SK-N-SH (cell line): Measurements from ENCODE around the gene STK39. TPM values are rescaled to one million over a fixed set of nuclear protein-coding genes. Genes with fewer than 3 reads are reported as not detected.

ENCODE experiments used
- CTCF ChIA-PET: fragments of 300-600, 350-600 bp; formaldehyde crosslinking; extraction: SDS; loops from one replicate; lab custom pipeline; 2021; lab: Yijun Ruan, JAX
- POLR2A ChIA-PET: fragments of 350-600 bp; sonication (Branson Sonifier 250); formaldehyde crosslinking; extraction: SDS; loops from one replicate; lab custom pipeline; 2020; ENCODE audit warnings: antibody characterized with exemption, inconsistent platforms; lab: Yijun Ruan, JAX
- DNase-seq: peaks from one replicate; pipeline ENCODE4 v3.0.0; 2012
- H2AFZ ChIP-seq: fragments of 200-600 bp; sonication (generic); 2 replicates; pipeline ENCODE4 v1.8.1; 2016; ENCODE audit warnings: antibody characterized with exemption, mild to moderate bottlenecking, low read depth
- H3F3A ChIP-seq: fragments of 200-600 bp; sonication (generic); replicated peaks from 2 replicates; pipeline ENCODE3; 2016; ENCODE audit warnings: antibody characterized with exemption, mild to moderate bottlenecking; ENCODE audit not compliant: insufficient read depth
- H3K27ac ChIP-seq, 2 experiments: fragments of 200-500 bp in 1 of 2; fragments of 200-600 bp in 1 of 2; sonication (Bioruptor generic) in 1 of 2; sonication (generic), shearing (Covaris generic) in 1 of 2; 2 replicates each; pipeline versions ENCODE4 v1.5.1 to v1.6.1; 2014 to 2016; ENCODE audit warnings: low read depth in 2 of 2, inconsistent platforms in 1 of 2, low read length in 1 of 2, mild to moderate bottlenecking in 1 of 2, mixed read lengths in 1 of 2
- H3K27me3 ChIP-seq: fragments of 200-600 bp; sonication (generic), shearing (Covaris generic); 2 replicates; pipeline ENCODE4 v1.6.1; 2016; ENCODE audit warnings: mixed run types; ENCODE audit not compliant: insufficient read depth
- H3K36me3 ChIP-seq, 2 experiments: fragments of 200-500 bp in 1 of 2; fragments of 200-600 bp in 1 of 2; sonication (Bioruptor generic) in 1 of 2; sonication (generic) in 1 of 2; replicated peaks in 1 of 2; 2 replicates each; pipeline versions ENCODE3 to v1.5.1; 2014 to 2016; ENCODE audit warnings: low read length in 1 of 2, mild to moderate bottlenecking in 1 of 2; ENCODE audit not compliant: insufficient read depth in 2 of 2, control insufficient read depth in 1 of 2
- H3K4me1 ChIP-seq, 2 experiments: fragments of 200-500 bp in 1 of 2; fragments of 200-600 bp in 1 of 2; sonication (Bioruptor generic) in 1 of 2; sonication (generic), shearing (Covaris generic) in 1 of 2; 2 replicates each; pipeline versions ENCODE4 v1.5.1 to v1.6.1; 2014 to 2016; ENCODE audit warnings: low read depth in 1 of 2, low read length in 1 of 2, mixed run types in 1 of 2; ENCODE audit not compliant: insufficient read depth in 2 of 2, control insufficient read depth in 1 of 2
- H3K4me2 ChIP-seq: fragments of 200-600 bp; sonication (generic), shearing (Covaris generic); 2 replicates; pipeline ENCODE4 v1.6.1; 2017; ENCODE audit warnings: mixed run types
- H3K4me3 ChIP-seq, 2 experiments: fragments of 200-500 bp in 1 of 2; fragments of 200-600 bp in 1 of 2; sonication (Bioruptor generic) in 1 of 2; sonication (generic), shearing (Covaris generic) in 1 of 2; 2 replicates each; pipeline versions ENCODE4 v1.5.1 to v1.8.1; 2014 to 2016; ENCODE audit warnings: low read depth in 2 of 2, inconsistent platforms in 1 of 2, low read length in 1 of 2, mild to moderate bottlenecking in 1 of 2, mixed read lengths in 1 of 2, moderate library complexity in 1 of 2
- H3K79me2 ChIP-seq: fragments of 200-600 bp; sonication (generic); 2 replicates; pipeline ENCODE4 v1.8.1; 2017; ENCODE audit warnings: mild to moderate bottlenecking; ENCODE audit not compliant: insufficient read depth
- H3K9ac ChIP-seq: fragments of 200-600 bp; sonication (generic); 2 replicates; pipeline ENCODE4 v1.6.1; 2017; ENCODE audit warnings: mixed run types
- H3K9me2 ChIP-seq: fragments of 200-600 bp; sonication (generic); 2 replicates; pipeline ENCODE4 v1.6.1; 2017; ENCODE audit warnings: mixed run types
- H3K9me3 ChIP-seq: fragments of 200-600 bp; sonication (generic); 2 replicates; pipeline ENCODE4 v1.6.1; 2017; ENCODE audit warnings: mixed run types, mild to moderate bottlenecking, moderate library complexity
- H4K20me1 ChIP-seq: fragments of 200-600 bp; sonication (generic); 2 replicates; pipeline ENCODE4 v1.6.1; 2017; ENCODE audit warnings: mild to moderate bottlenecking, mixed run types; ENCODE audit not compliant: insufficient read depth
- CHD2 ChIP-seq: fragments of 150-350 bp; IDR thresholded peaks from 2 replicates; pipeline ENCODE4 v1.6.1; 2018; ENCODE audit warnings: low read length; ENCODE audit not compliant: partially characterized antibody
- EP300 ChIP-seq, 2 experiments: IDR thresholded peaks; 2 replicates each; pipeline versions ENCODE4 v1.4.0 to v1.6.1; 2012; ENCODE audit warnings: borderline replicate concordance in 1 of 2, low read depth in 1 of 2, low read length in 1 of 2
- EZH2phosphoT487 ChIP-seq: fragments of 200-600 bp; sonication (generic); IDR thresholded peaks from 2 replicates; pipeline ENCODE4 v1.6.1; 2017; ENCODE audit warnings: low read depth, mixed run types, mild to moderate bottlenecking, antibody characterized with exemption, moderate library complexity, borderline replicate concordance
- FOXM1 ChIP-seq: IDR thresholded peaks from 2 replicates; pipeline ENCODE4 v1.4.0; 2012; ENCODE audit warnings: low read depth, mild to moderate bottlenecking
- GATA2 ChIP-seq: sonication (generic); formaldehyde crosslinking; IDR thresholded peaks from 2 replicates; pipeline ENCODE4 v1.5.0; 2020; ENCODE audit warnings: mild to moderate bottlenecking, missing genetic modification reagents
- JUND ChIP-seq: IDR thresholded peaks from 2 replicates; pipeline ENCODE4 v1.4.0; 2012
- MAX ChIP-seq: IDR thresholded peaks from 2 replicates; pipeline ENCODE4 v1.4.0; 2012; ENCODE audit warnings: low read depth
- NFIC ChIP-seq: IDR thresholded peaks from 2 replicates; pipeline ENCODE4 v1.4.0; 2012; ENCODE audit warnings: borderline replicate concordance
- NRF1 ChIP-seq: IDR thresholded peaks from 2 replicates; pipeline ENCODE4 v1.6.1; 2012; ENCODE audit warnings: low read depth, mild to moderate bottlenecking, low read length
- PBX3 ChIP-seq: IDR thresholded peaks from 2 replicates; pipeline ENCODE4; 2012
- RCOR1 ChIP-seq: fragments of 150-350 bp; IDR thresholded peaks from 2 replicates; pipeline ENCODE4 v1.6.1; 2017; ENCODE audit warnings: antibody characterized with exemption, low read length
- RFX5 ChIP-seq: IDR thresholded peaks from 2 replicates; pipeline ENCODE4 v1.6.1; 2012; ENCODE audit warnings: mild to moderate bottlenecking, improper control_type of control experiment, low read length
- RXRA ChIP-seq: IDR thresholded peaks from 2 replicates; pipeline ENCODE4 v1.4.0; 2012; ENCODE audit warnings: low read depth, mild to moderate bottlenecking, borderline replicate concordance
- SMC3 ChIP-seq: IDR thresholded peaks from 2 replicates; pipeline ENCODE4 v1.6.1; 2012; ENCODE audit warnings: low read depth, low read length, improper control_type of control experiment
- TAF1 ChIP-seq: IDR thresholded peaks from 2 replicates; pipeline ENCODE4 v1.6.1; 2012; ENCODE audit warnings: low read depth, mild to moderate bottlenecking, low read length, moderate library complexity, borderline replicate concordance
- TCF12 ChIP-seq: IDR thresholded peaks from 2 replicates; pipeline ENCODE4 v1.4.0; 2012
- TEAD4 ChIP-seq: IDR thresholded peaks from 2 replicates; pipeline ENCODE4 v1.4.0; 2012; ENCODE audit warnings: mild to moderate bottlenecking, borderline replicate concordance; ENCODE audit not compliant: insufficient read depth
- YY1 ChIP-seq: IDR thresholded peaks from 2 replicates; pipeline ENCODE4 v1.4.0; 2012; ENCODE audit warnings: low read depth, mild to moderate bottlenecking
- ZBTB33 ChIP-seq: IDR thresholded peaks from 2 replicates; pipeline ENCODE4 v1.4.0; 2012; ENCODE audit warnings: low read depth, borderline replicate concordance
- WGBS: methylation state at CpG from one replicate; pipeline ENCODE4 v1.1.6; 2017; ENCODE audit warnings: low lambda C conversion rate; 5-methylcytosine and 5-hydroxymethylcytosine counted together
- polyA plus RNA-seq, 3 experiments: library from polyadenylated mRNA; depleted of rRNA; stranded (reverse); fragments of >200 nt; gene quantifications; 2 replicates each; pipeline ENCODE4 v1.2.3, GENCODE V29; 2012
- TF ChIP-seq, protein P1 (sequence below): fragments of 150-350 bp; IDR thresholded peaks from 2 replicates; pipeline ENCODE4 v1.6.1; 2016; ENCODE audit warnings: mild to moderate bottlenecking, low read depth, low read length
- TF ChIP-seq, protein P2 (sequence below): fragments of 150-350 bp; IDR thresholded peaks from 2 replicates; pipeline ENCODE4 v1.6.1; 2017; ENCODE audit warnings: antibody characterized with exemption, low read length, low read depth, borderline replicate concordance

Gene STK39
- polyA plus RNA-seq, 1 of the 3 experiments (the other 2 are of a cell fraction): 9.6 TPM

DNA sequence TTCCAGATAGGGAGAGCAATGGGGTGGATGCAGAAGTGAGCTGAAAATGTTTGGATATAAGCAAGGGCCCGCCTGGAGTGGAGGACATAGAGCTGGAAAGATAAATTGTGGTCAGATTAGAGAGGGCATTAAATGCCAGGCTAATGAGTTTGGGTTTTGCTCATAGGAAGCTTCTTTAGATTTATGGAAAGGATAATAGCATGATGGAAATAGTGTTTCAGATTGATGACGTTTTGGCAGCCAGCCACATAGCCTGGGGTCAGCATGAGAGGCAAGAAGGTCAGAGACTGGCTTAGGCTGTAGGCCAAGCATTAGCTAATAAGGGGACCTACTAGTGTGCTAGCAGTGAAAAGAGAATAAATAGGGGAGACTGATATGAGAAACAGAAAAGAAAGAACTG is 321.6 kb downstream of the STK39 start:
- H3K9ac ChIP-seq: no peak overlapping the region
- H3K27ac ChIP-seq: peak overlapping the region in 1 of 2 experiments; percentile 59; a peak in 1 of 4 replicates
- POLR2A ChIA-PET: no interaction called here
- H3K36me3 ChIP-seq: no peaks in the 10 kb centered on the region
- H3K9me3 ChIP-seq: no peaks in the 10 kb centered on the region
- DNase-seq: peak; percentile 57
- H3K4me2 ChIP-seq: no peak overlapping the region
- peaks cover 0 to 6% of the 10 kb centered on the region in 2 experiments; a peak in 2 of 4 replicates for H3K4me1 ChIP-seq
- no peaks in the 10 kb centered on the region for H4K20me1 ChIP-seq
- no peak overlapping the region for H3K4me3 ChIP-seq
- 10% methylated on average over 2 of the region's 2 CpGs for WGBS
- no peaks in the 10 kb centered on the region for H3K9me2 ChIP-seq
- TF ChIP-seq RXRA (no peak), EP300 (IDR thresholded peaks at IDR 0.05; ENCODE audit: borderline replicate concordance in 1 of 2, low read depth in 1 of 2, low read length in 1 of 2) (peak in 1 of 2 experiments; percentile 50; a peak in 1 of 4 replicates), YY1 (no peak), PBX3 (0 out of 2 replicates have a peak, but pooled peaks have one; percentile 18), SMC3 (no peak), RCOR1 (0 out of 2 replicates have a peak, but pooled peaks have one; percentile 16), CHD2 (no peak), FOXM1 (no peak), NRF1 (no peak), EZH2phosphoT487 (no peak), NFIC (peak; percentile 46; the same call in 1 of the 2 replicates), JUND (no peak), GATA2 (peak; percentile 39; the same call in 1 of the 2 replicates)
- TF ChIP-seq, protein P1, sequence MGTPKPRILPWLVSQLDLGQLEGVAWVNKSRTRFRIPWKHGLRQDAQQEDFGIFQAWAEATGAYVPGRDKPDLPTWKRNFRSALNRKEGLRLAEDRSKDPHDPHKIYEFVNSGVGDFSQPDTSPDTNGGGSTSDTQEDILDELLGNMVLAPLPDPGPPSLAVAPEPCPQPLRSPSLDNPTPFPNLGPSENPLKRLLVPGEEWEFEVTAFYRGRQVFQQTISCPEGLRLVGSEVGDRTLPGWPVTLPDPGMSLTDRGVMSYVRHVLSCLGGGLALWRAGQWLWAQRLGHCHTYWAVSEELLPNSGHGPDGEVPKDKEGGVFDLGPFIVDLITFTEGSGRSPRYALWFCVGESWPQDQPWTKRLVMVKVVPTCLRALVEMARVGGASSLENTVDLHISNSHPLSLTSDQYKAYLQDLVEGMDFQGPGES: no peak
- no peaks in the 10 kb centered on the region for H3F3A ChIP-seq
- H2AFZ ChIP-seq: no peak overlapping the region
- no peaks in the 10 kb centered on the region for H3K27me3 ChIP-seq
- CTCF ChIA-PET: interaction anchor here (1.0 to 1.2 kb wide), 2 partner anchors 194 to 240 kb away, joined by 3 to 5 read pairs; no protein-coding TSS in a partner anchor
- H3K79me2 ChIP-seq: no peaks in the 10 kb centered on the region

DNA sequence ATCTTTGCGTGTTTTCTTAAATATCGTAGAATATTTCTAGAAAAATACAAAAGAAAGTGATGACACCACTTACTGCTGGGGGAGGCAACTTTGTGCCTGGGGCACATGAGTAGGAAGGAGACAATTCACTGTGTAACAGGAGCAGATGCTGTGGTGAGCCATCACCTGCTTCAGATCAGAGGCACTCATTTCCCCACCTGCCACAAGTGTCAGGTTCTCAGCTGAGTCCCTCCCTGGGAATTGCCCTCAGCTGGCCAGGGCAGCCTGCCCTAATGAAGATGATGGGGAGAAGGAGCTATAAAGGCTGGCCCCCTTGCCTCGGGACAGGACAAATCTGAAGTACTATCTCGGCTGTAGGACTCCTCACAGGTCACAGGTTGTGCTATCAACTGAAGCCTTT is 322.8 kb downstream of the STK39 start:
- H3K4me1 ChIP-seq: peaks cover 0 to 6% of the 10 kb centered on the region in 2 experiments; a peak in 2 of 4 replicates
- H3K79me2 ChIP-seq: no peaks in the 10 kb centered on the region
- no peaks in the 10 kb centered on the region for H3K27me3 ChIP-seq
- H3K9ac ChIP-seq: no peak overlapping the region
- no peaks in the 10 kb centered on the region for H4K20me1 ChIP-seq
- POLR2A ChIA-PET: no interaction called here
- no peaks in the 10 kb centered on the region for H3K36me3 ChIP-seq
- no peak for DNase-seq
- H3K27ac ChIP-seq: no peak overlapping the region
- WGBS: 70% methylated on average over 4 of the region's 4 CpGs
- no peaks in the 10 kb centered on the region for H3K9me2 ChIP-seq
- CTCF ChIA-PET: no interaction called here
- H3K4me2 ChIP-seq: no peak overlapping the region
- no peak overlapping the region for H2AFZ ChIP-seq
- H3K4me3 ChIP-seq: no peak overlapping the region
- no peaks in the 10 kb centered on the region for H3F3A ChIP-seq
- H3K9me3 ChIP-seq: no peaks in the 10 kb centered on the region
- TF ChIP-seq TAF1: no peak
- TF ChIP-seq, protein P2, sequence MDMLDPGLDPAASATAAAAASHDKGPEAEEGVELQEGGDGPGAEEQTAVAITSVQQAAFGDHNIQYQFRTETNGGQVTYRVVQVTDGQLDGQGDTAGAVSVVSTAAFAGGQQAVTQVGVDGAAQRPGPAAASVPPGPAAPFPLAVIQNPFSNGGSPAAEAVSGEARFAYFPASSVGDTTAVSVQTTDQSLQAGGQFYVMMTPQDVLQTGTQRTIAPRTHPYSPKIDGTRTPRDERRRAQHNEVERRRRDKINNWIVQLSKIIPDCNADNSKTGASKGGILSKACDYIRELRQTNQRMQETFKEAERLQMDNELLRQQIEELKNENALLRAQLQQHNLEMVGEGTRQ: no peak
- no peak for TF ChIP-seq RXRA
- TF ChIP-seq YY1: no peak
- TF ChIP-seq MAX: no peak
- no peak for TF ChIP-seq CHD2
- no peak for TF ChIP-seq TEAD4
- TF ChIP-seq RFX5: no peak
- no peak for TF ChIP-seq TCF12
- TF ChIP-seq PBX3: no peak
- TF ChIP-seq RCOR1: no peak
- no peak for TF ChIP-seq NRF1
- TF ChIP-seq ZBTB33: no peak
- TF ChIP-seq JUND: no peak
- TF ChIP-seq NFIC: no peak
